LNCaP clone FGC (cell line): ENCODE measurements around the gene CHRNA9.
"Not testable (repeated sequence)": the region's sequence is repeated elsewhere in the genome, so short reads cannot be mapped to it uniquely, and the experiment has no call there.

Experiments
- DNase-seq: peaks from one replicate; pipeline ENCODE4 v3.0.0-alpha.2; 2011; ENCODE audit warnings: low read depth
- H3K4me3 ChIP-seq: 2 replicates; pipeline ENCODE4 v1.5.1; 2011; ENCODE audit warnings: mild to moderate bottlenecking, low read depth, low read length, control low read depth
- TF ChIP-seq, protein P1 (sequence below): IDR thresholded peaks from 2 replicates; pipeline ENCODE4 v1.5.1; 2012; ENCODE audit warnings: mild to moderate bottlenecking; ENCODE audit not compliant: control insufficient read depth, insufficient read depth; ENCODE audit errors: extremely low read depth

Gene CHRNA9, protein sequence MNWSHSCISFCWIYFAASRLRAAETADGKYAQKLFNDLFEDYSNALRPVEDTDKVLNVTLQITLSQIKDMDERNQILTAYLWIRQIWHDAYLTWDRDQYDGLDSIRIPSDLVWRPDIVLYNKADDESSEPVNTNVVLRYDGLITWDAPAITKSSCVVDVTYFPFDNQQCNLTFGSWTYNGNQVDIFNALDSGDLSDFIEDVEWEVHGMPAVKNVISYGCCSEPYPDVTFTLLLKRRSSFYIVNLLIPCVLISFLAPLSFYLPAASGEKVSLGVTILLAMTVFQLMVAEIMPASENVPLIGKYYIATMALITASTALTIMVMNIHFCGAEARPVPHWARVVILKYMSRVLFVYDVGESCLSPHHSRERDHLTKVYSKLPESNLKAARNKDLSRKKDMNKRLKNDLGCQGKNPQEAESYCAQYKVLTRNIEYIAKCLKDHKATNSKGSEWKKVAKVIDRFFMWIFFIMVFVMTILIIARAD

DNA sequence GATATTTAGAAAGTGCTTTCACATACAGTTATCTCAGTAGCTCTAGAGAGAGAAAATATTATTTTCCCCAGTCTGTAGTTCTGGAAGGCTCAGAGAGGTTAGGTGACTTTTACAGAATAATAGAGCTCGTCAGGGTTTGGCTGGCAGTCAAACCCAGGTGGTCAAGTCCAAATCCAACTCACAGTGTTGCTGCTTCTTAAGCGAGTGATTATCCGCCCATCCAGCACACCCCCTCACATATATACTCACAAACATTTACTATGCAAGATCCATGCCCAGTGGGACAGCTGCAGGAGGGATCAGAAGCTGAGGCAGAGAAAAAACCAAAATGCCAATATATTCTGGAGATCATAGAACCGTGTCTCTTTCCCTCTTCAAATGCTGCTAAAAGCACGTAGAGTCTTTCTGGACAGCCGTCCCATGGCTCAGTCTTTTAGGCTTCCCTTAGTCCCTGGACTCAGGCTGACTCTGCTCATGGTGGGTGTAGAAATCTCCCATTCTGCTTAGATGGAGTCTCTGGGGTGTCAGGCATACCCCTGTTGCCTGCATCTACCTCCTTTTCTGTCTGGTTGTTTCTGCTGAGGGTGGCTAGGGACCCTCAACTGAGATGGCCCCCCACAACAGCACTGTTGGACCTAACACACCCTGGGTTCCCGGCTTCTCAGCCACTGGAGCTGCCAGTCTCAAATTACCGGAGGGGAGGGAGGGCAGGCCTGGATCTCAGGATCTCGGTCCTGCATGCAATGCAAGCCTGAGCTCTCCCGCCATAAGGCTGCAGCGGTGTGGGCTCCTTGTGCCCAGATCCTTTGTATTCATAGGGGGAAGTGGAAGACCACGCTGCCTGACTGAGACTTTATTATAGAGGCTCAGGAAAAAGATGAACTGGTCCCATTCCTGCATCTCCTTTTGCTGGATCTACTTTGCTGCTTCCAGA is at the start of gene CHRNA9:
Gene CHRNA9, plus strand, starts transcription at position 743 of the 934 bp plus-strand sequence. Its CDS starts 135 bp downstream, at position 878.
- H3K4me3 ChIP-seq = no peak within 1 kb of the TSS
- DNase-seq = no peak
- TF ChIP-seq, protein P1, sequence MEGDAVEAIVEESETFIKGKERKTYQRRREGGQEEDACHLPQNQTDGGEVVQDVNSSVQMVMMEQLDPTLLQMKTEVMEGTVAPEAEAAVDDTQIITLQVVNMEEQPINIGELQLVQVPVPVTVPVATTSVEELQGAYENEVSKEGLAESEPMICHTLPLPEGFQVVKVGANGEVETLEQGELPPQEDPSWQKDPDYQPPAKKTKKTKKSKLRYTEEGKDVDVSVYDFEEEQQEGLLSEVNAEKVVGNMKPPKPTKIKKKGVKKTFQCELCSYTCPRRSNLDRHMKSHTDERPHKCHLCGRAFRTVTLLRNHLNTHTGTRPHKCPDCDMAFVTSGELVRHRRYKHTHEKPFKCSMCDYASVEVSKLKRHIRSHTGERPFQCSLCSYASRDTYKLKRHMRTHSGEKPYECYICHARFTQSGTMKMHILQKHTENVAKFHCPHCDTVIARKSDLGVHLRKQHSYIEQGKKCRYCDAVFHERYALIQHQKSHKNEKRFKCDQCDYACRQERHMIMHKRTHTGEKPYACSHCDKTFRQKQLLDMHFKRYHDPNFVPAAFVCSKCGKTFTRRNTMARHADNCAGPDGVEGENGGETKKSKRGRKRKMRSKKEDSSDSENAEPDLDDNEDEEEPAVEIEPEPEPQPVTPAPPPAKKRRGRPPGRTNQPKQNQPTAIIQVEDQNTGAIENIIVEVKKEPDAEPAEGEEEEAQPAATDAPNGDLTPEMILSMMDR = no peak

DNA sequence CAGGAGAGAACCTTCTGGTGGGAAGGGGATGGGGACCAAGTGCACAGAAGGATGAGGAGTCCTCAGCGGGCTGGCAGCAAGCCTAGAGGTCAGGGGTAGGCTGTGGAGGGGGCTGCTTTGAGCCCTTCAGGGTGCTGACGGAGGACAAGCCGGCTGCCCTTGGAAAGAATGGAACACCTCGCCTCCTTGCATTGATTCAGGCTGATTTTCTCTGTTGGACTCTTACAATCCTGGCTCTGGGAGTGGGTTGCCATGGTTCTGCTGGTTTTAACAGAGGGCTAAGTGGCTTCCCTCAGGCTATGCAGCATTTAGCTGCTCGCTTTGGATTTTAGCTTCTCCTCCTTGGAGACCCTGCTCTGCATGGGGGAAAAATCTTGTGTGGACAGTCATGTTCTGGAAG is 49.4 kb upstream of the CHRNA9 start:
- H3K4me3 ChIP-seq = no peak overlapping the region
- TF ChIP-seq, protein P1 = no peak
- no peak for DNase-seq

DNA sequence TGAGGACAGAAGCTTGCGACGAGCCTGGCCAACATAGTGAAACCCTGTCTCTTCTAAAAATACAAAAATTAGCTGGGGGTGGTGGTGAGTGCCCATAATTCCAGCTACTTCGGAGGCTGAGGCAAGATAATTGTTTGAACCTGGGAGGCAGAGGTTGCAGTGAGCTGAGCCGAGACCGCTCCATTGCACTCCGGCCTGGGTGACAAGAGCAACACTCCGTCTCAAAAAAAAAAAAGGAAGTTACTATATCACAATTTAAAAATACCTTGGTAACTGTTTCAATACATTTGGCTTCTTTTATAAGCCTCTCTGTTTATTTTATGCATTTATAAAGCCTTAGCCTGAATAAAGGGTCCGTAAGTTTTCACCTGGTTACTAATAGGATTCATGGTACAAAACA is 46.6 kb upstream of the CHRNA9 start:
- TF ChIP-seq, protein P1 = no peak
- H3K4me3 ChIP-seq = no peak overlapping the region
- DNase-seq = no peak

DNA sequence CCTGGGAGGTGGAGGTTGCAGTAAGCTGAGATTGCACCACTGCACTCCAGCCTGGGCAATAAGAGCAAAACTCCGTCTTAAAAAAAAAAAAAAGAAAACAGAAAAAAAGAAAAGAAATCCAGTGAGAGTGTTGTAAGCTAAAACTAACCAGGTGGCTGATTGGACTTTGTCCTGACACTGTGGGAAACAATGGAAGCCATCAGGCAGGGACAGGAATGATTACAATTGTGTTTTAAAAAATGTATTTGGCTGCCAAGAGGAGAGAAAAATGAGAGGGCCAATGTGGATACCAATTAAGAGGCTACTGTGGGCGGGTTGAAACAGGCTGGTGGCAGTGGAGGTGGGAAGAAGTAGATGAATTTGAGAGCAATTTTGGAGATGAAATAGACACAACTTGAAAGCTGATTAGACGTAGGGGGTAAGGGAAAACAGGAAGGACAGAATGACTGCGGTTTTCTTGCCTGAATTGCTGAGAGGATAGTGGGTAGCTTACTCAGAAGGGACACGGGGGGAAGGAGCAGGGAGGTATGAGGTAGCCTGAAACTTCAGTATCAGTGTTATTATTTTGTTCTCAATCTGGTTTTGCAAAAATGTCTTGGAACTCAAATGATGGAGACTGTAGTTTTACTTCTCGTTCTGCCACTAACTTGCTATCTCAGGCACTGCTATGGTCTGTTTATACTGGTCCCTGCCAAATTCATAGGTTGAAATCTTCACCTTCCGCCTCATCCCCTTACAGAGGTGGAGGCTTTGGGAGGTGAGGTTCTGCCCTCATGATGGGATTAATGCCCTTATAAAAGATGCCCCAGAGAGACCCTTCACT is 45.6 kb upstream of the CHRNA9 start:
- DNase-seq = no peak
- H3K4me3 ChIP-seq = no peak overlapping the region

DNA sequence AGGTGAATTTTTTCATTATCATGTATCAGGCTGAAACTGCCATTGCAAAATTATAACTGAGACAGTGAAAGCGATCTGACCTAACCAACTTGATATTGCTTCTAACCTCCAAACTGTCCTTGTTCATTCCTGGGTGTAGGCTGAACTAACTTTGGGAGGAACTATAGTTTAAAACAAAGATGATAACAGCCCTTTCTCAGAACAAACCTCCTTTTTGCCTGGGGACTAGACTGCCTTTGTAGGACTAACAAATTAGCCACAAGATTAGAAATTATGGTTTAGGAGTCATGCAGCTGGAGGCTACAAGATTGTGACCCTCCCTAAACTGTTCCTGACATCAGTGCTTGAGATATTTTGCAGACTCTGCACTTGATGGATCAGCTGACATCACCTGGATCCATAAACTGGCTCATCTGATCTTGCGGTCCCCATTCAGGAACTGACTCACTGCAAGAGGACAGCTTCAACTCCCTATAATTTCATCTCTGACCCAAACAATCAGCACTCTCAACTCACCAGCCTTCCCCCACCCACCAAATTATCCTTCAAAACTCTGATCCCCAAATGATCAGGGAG is 44.4 kb upstream of the CHRNA9 start:
- not testable (repeated sequence) for DNase-seq, H3K4me3 ChIP-seq

More for the DNA sequence above, 45.6 kb upstream of the CHRNA9 start:
- TF ChIP-seq, protein P1 = no peak

DNA sequence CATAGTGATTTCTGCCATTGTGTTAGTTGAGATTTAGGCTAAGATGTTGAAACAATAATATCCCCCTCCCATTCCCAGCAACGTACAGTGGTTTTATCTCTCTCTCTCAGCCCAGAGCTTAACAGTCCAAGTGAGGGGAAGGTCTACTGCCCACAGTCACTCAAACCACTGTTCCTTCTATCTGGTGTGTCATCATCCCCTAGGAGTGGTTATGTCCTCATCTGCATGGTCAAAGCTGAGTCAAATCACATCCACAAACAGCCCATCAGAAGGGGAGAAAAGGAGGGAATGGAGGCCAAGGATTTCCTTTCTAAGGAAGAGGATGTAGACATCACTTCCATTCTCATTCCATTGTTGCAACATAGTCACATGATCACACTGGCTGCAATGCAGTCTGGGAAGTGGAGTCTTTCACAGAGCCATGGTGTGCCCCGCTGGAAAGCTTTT is 42.8 kb upstream of the CHRNA9 start:
- no peak for DNase-seq
- TF ChIP-seq, protein P1 = no peak

More for the DNA sequence above, 42.8 kb upstream of the CHRNA9 start:
- no peak overlapping the region for H3K4me3 ChIP-seq
